Measurements from ENCODE around the gene NR5A2. TPM values are rescaled to one million over a fixed set of nuclear protein-coding genes. Genes with fewer than 3 reads are reported as not detected.

NR5A2 gene
- total RNA-seq (2022; extraction: Qiagen RNA extraction; ENCODE audit: low read depth), result 2.7 to 4.1 TPM (median 3.7 TPM) in 5 replicates

DNA sequence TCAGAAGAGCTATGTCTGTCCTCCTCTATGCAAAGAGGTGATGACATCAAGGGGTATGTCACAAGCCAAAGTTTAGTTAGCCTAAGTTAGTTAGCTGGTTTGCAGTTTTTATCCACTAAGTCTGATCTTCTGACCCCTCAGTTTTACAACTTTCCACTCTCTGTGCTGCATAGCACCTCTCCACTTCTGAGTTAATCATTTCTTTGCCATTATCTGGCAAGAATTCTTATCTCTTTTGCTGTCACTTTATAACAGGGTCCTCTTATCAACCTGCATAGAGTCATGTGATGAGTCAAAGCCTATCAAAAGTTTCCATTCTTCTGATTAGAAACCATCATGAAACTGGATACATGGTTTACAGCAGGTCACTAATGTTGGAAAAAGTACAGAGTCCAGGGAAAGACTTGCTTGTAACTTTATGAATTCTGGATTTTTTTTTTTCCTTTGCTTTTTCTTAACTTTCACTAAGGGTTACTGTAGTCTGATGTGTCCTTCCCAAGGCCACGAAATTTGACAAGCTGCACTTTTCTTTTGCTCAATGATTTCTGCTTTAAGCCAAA is at the start of gene NR5A2:
Gene NR5A2 (plus strand): TSS at position 447 of the 560 bp plus-strand sequence. CDS start 138 bp downstream, outside the sequence.

